PC-9 (cell line): Measurements from ENCODE around the gene S100Z. TPM values are rescaled to one million over a fixed set of nuclear protein-coding genes. Genes with fewer than 3 reads are reported as not detected.

Experiments used
- BruUV-seq: library from RNA; stranded (reverse); fragments of 400-500 nt; replicated peaks from 2 replicates; lab custom pipeline; 2021; lab: Mats Ljungman, UMichigan
- CTCF ChIA-PET: fragments of 300-600 bp; sonication (Branson Sonifier 250); formaldehyde crosslinking; loops from one replicate; lab custom pipeline; 2022; ENCODE audit warnings: antibody characterized with exemption; lab: Charles Lee
- POLR2A ChIA-PET: fragments of 300-600 bp; sonication (Branson Sonifier 250); formaldehyde crosslinking; loops from one replicate; lab custom pipeline; 2022; ENCODE audit warnings: antibody characterized with exemption; ENCODE audit not compliant: unreplicated experiment; lab: Charles Lee
- DNase-seq, 2 experiments: peaks; one replicate each; pipeline versions ENCODE4 v3.0.0 to v3.0.0-alpha.2; 2015 to 2022; ENCODE audit warnings: mixed read lengths in 1 of 2
- H2AFZ ChIP-seq: fragments of 200-600 bp; sonication (generic); 2 replicates; pipeline ENCODE4 v1.8.1; 2017; ENCODE audit warnings: antibody characterized with exemption
- H3F3A ChIP-seq: fragments of 200-600 bp; sonication (generic); 2 replicates; pipeline ENCODE4 v1.8.1; 2017; ENCODE audit warnings: antibody characterized with exemption, mild to moderate bottlenecking, low read depth; ENCODE audit not compliant: insufficient read depth
- H3K27ac ChIP-seq: fragments of 200-600 bp; sonication (generic); 2 replicates; pipeline ENCODE4 v1.6.1; 2016; ENCODE audit warnings: mixed run types
- H3K27me3 ChIP-seq: fragments of 200-600 bp; sonication (generic); 2 replicates; pipeline ENCODE4 v1.6.1; 2016; ENCODE audit warnings: low read depth, mixed run types; ENCODE audit not compliant: insufficient read depth
- H3K36me3 ChIP-seq: fragments of 200-600 bp; sonication (generic); 2 replicates; pipeline ENCODE4 v1.6.1; 2016; ENCODE audit warnings: low read depth, mixed run types
- H3K4me1 ChIP-seq: fragments of 200-600 bp; sonication (generic); replicated peaks from 2 replicates; pipeline ENCODE4 v1.6.1; 2016; ENCODE audit warnings: mixed run types; ENCODE audit not compliant: insufficient read depth
- H3K4me2 ChIP-seq: fragments of 200-600 bp; sonication (generic); 2 replicates; pipeline ENCODE4 v1.6.1; 2017; ENCODE audit warnings: mixed run types
- H3K4me3 ChIP-seq: fragments of 200-600 bp; sonication (generic); 2 replicates; pipeline ENCODE4 v1.6.1; 2016; ENCODE audit warnings: mixed run types
- H3K79me2 ChIP-seq: fragments of 200-600 bp; sonication (generic); 2 replicates; pipeline ENCODE4 v1.6.1; 2017; ENCODE audit warnings: low read depth, mixed run types
- H3K9me2 ChIP-seq: fragments of 200-600 bp; sonication (generic); 2 replicates; pipeline ENCODE4 v1.8.1; 2017; ENCODE audit warnings: mild to moderate bottlenecking; ENCODE audit not compliant: insufficient read depth
- H3K9me3 ChIP-seq: fragments of 200-600 bp; sonication (generic); 2 replicates; pipeline ENCODE4 v1.8.1; 2016; ENCODE audit warnings: low read depth; ENCODE audit not compliant: insufficient read depth
- H4K20me1 ChIP-seq: fragments of 200-600 bp; sonication (generic); 2 replicates; pipeline ENCODE4 v1.8.1; 2017; ENCODE audit not compliant: insufficient read depth
- EZH2 ChIP-seq: fragments of 200-600 bp; sonication (generic); IDR thresholded peaks from 2 replicates; pipeline ENCODE4 v1.8.0; 2017; ENCODE audit warnings: antibody characterized with exemption, low read depth
- intact Hi-C: fragments of 100-400 bp; cut with micrococcal nuclease; formaldehyde crosslinking; loops from one replicate; pipeline ENCODE4 v1.10.0; 2022; ENCODE audit not compliant: unreplicated experiment
- total RNA-seq: library from RNA; stranded (reverse); gene quantifications from 2 replicates; pipeline ENCODE4 v1.2.3, GENCODE V29; 2021
- TF ChIP-seq, protein P1 (sequence below): fragments of 200-600 bp; sonication (generic); conservative IDR thresholded peaks from 2 replicates; pipeline ENCODE4 v1.6.1; 2017; ENCODE audit warnings: mixed run types, antibody characterized with exemption, mild to moderate bottlenecking, moderate library complexity

S100Z gene
- total RNA-seq, 1 experiment from 2014 or later, result not detected

DNA sequence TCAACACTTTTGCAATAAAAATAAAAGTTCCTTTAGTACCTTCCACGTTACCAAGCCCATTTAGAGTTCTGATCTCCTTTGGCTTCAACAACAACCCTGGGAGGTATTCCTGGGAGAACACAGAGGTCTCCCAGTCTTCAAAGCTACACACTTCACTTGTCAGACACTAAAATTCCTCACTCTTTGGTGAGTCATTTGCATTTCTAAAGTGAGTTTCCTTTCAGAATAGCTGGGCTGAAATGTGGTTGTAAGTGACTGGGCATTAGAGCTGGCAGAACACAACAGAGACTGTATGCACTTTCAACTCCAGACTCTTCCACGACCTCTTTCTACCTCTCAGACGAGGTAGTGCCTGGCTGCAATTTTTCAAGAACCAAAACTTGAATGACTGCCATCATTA lies 42.5 kb upstream of the S100Z start:
- Histone ChIP-seq H3K4me2 (0 out of 2 replicates have a peak overlapping the region, but pooled peaks have one; percentile 30), H2AFZ (no peak overlapping the region), H3K36me3 (no peaks in the 10 kb centered on the region), H3K9me3 (no peaks in the 10 kb centered on the region), H3K4me3 (no peak overlapping the region), H4K20me1 (no peaks in the 10 kb centered on the region), H3K27ac (0 out of 2 replicates have a peak overlapping the region, but pooled peaks have one; percentile 29), H3K79me2 (no peaks in the 10 kb centered on the region), H3F3A (peaks cover 30% of the 10 kb centered on the region), H3K27me3 (no peaks in the 10 kb centered on the region), H3K4me1 (peaks cover 37% of the 10 kb centered on the region), H3K9me2 (no peaks in the 10 kb centered on the region)
- peak in 1 of 2 experiments; percentile 75 for DNase-seq
- intact Hi-C loops, result no loop called here
- POLR2A ChIA-PET, result interaction anchor here (0.6 kb wide), 1 partner anchor 52 kb away, joined by 3 read pairs; no protein-coding TSS in a partner anchor
- no TSS peak for BruUV-seq
- TF ChIP-seq EZH2, result no peak
- TF ChIP-seq, protein P1, sequence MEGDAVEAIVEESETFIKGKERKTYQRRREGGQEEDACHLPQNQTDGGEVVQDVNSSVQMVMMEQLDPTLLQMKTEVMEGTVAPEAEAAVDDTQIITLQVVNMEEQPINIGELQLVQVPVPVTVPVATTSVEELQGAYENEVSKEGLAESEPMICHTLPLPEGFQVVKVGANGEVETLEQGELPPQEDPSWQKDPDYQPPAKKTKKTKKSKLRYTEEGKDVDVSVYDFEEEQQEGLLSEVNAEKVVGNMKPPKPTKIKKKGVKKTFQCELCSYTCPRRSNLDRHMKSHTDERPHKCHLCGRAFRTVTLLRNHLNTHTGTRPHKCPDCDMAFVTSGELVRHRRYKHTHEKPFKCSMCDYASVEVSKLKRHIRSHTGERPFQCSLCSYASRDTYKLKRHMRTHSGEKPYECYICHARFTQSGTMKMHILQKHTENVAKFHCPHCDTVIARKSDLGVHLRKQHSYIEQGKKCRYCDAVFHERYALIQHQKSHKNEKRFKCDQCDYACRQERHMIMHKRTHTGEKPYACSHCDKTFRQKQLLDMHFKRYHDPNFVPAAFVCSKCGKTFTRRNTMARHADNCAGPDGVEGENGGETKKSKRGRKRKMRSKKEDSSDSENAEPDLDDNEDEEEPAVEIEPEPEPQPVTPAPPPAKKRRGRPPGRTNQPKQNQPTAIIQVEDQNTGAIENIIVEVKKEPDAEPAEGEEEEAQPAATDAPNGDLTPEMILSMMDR, result no peak
- CTCF ChIA-PET, result interaction anchor here (0.6 kb wide), 1 partner anchor 167 kb away, joined by 4 read pairs; no protein-coding TSS in a partner anchor

DNA sequence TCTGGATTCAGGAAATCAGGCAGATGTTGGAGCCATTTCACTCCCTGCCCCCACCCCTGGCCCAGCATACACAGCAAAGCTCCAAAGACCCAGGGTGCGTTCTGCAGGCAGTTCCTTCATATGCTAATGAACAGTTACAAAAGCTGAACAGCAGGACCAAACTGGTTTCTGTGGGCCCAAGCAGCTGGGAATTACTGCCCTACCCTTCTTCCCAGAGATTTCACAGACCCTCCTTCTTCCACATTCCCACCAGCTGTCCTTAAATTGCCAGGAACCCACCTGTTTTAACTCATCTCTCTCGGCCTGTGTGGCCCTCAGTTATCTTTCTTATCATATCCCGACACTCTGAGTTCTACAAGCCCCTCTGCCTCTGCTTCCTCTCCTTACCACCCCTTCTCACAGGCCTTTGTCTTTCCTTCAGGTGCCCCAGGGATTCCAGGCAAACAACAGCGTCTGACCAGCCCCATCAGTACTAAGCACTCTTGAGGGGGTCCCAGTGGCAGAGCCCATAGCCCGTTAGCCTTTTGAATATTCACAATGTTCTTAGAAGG lies 41.6 kb upstream of the S100Z start:
- no peak overlapping the region for H3K4me2 ChIP-seq

DNA sequence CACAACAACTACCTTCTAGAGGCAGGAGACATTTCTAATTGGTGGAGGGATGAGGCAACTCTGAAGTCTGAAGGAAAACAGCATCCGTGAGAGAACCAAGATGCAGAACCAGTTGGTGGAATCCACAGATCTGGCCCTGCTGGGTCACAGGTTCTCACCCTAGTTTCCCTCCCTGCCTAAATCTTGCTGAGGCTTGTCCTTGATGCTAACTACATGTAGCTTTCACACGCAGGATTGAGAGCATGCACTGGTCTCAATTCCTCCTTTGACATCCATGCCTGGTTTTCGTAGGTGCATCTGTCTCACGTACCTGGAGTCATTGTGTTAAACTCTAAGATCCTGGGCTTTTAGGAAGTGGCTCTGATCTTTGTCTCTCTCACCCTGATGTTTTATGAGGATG lies 40.7 kb upstream of the S100Z start:
- H3K9me2 ChIP-seq, result no peaks in the 10 kb centered on the region
- DNase-seq, result no peak
- H3K9me3 ChIP-seq, result no peaks in the 10 kb centered on the region
- no peak overlapping the region for H3K4me3 ChIP-seq
- H3K4me1 ChIP-seq, result peaks cover 39% of the 10 kb centered on the region
- no peaks in the 10 kb centered on the region for H4K20me1 ChIP-seq
- H3K27me3 ChIP-seq, result no peaks in the 10 kb centered on the region
- TF ChIP-seq, protein P1, result no peak
- no peak for TF ChIP-seq EZH2
- ChIA-PET CTCF (no interaction called here), POLR2A (no interaction called here)
- intact Hi-C loops, result no loop called here
- no peak overlapping the region for H3K27ac ChIP-seq
- H3K36me3 ChIP-seq, result no peaks in the 10 kb centered on the region
- BruUV-seq, result no TSS peak
- no peak overlapping the region for H3K4me2 ChIP-seq
- no peaks in the 10 kb centered on the region for H3K79me2 ChIP-seq
- H3F3A ChIP-seq, result peaks cover 36% of the 10 kb centered on the region
- no peak overlapping the region for H2AFZ ChIP-seq

More for the DNA sequence above, 41.6 kb upstream of the S100Z start:
- CTCF ChIA-PET, result no interaction called here
- H3K27ac ChIP-seq, result no peak overlapping the region
- no peaks in the 10 kb centered on the region for H3K27me3 ChIP-seq
- H3K4me1 ChIP-seq, result peaks cover 32% of the 10 kb centered on the region
- H3K9me3 ChIP-seq, result no peaks in the 10 kb centered on the region
- peaks cover 26% of the 10 kb centered on the region for H3F3A ChIP-seq
- H3K9me2 ChIP-seq, result no peaks in the 10 kb centered on the region
- DNase-seq, result no peak
- no peaks in the 10 kb centered on the region for H3K79me2 ChIP-seq
- no peaks in the 10 kb centered on the region for H4K20me1 ChIP-seq
- POLR2A ChIA-PET, result no interaction called here
- H2AFZ ChIP-seq, result no peak overlapping the region
- H3K4me3 ChIP-seq, result no peak overlapping the region
- H3K36me3 ChIP-seq, result no peaks in the 10 kb centered on the region
- no TSS peak for BruUV-seq
- no peak for TF ChIP-seq EZH2
- TF ChIP-seq, protein P1, result no peak
- intact Hi-C loops, result no loop called here
